BLaER1 treated with 17β-estradiol and CSF1 and Interleukin-3, amounts not matched to agents 10 nM and 100 nM (cell line): ENCODE measurements around the gene NUBP1.
"Not testable (repeated sequence)": the region's sequence is repeated elsewhere in the genome, so short reads cannot be mapped to it uniquely, and the experiment has no call there.

ENCODE experiments used
- H3K27ac ChIP-seq, 11 experiments: shearing (Covaris generic); formaldehyde crosslinking; 2 replicates each; pipeline ENCODE4 v1.8.1; 2022
- H3K27me3 ChIP-seq, 11 experiments: shearing (Covaris generic); formaldehyde crosslinking; 2 replicates each; pipeline ENCODE4 v1.8.1; 2022
- H3K36me3 ChIP-seq, 11 experiments: shearing (Covaris generic); formaldehyde crosslinking; 2 replicates each; pipeline ENCODE4 v1.8.1; 2022
- H3K4me1 ChIP-seq, 10 experiments: shearing (Covaris generic); formaldehyde crosslinking; 2 replicates each; pipeline ENCODE4 v1.8.1; 2022
- H3K4me2 ChIP-seq, 11 experiments: shearing (Covaris generic); formaldehyde crosslinking; 2 replicates each; pipeline ENCODE4 v1.8.1; 2022
- H3K4me3 ChIP-seq, 10 experiments: shearing (Covaris generic); formaldehyde crosslinking; 2 replicates each; pipeline ENCODE4 v1.8.1; 2022
- H3K9ac ChIP-seq, 11 experiments: shearing (Covaris generic); formaldehyde crosslinking; 2 replicates each; pipeline ENCODE4 v1.8.1; 2022
- H3K9me3 ChIP-seq, 11 experiments: shearing (Covaris generic); formaldehyde crosslinking; replicated peaks in 1 of 11; 2 replicates each; pipeline ENCODE4 v1.8.1; 2022
- H4K20me1 ChIP-seq, 11 experiments: shearing (Covaris generic); formaldehyde crosslinking; 2 replicates each; pipeline ENCODE4 v1.8.1; 2022
- Cebpa-rat ChIP-seq, 11 experiments: shearing (Covaris generic); IDR thresholded peaks; 2 replicates each; pipeline ENCODE4 v1.8.1; 2022

Gene NUBP1

DNA sequence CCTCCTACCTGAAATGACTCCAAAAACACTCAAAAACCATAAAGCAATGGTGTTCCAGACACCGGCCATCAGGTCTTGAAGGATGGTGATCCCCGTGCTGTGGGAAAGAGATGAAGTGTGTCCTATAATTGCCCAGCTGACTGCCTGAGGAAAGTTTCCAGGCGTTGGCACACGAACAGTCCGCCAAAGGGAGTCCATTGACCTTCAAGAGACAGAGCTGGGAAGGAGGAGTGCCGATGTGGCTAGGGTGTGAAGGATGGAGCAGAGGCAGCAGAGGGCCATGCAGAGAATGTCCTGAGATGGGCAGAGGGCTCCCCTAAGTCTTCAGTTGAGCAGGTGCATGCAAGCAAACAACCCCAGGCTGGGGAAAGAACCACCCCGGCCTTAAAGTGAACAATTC, 11.9 kb upstream of the NUBP1 start:
- Histone ChIP-seq H3K4me1 (peaks cover 0 to 3% (median 0%) of the 10 kb centered on the region in 10 experiments; a peak in 3 of 20 replicates), H3K27ac (no peak overlapping the region), H4K20me1 (no peaks in the 10 kb centered on the region), H3K27me3 (no peaks in the 10 kb centered on the region), H3K4me3 (no peak overlapping the region), H3K4me2 (no peak overlapping the region), H3K36me3 (no peaks in the 10 kb centered on the region), H3K9ac (no peak overlapping the region), H3K9me3 (peaks cover 5 to 11% (median 8%) of the 10 kb centered on the region in 11 experiments; a peak in 15 of 22 replicates)
- no peak for TF ChIP-seq Cebpa-rat (IDR thresholded peaks at IDR 0.05)

GRCh38 chr16:10737068-10737625, 6.5 kb upstream of the NUBP1 start:
- Histone ChIP-seq H3K9ac (peak overlapping the region; percentile 69 to 83 (median 75)), H3K36me3 (no peaks in the 10 kb centered on the region), H3K4me2 (peak overlapping the region; percentile 67 to 91 (median 76)), H3K27ac (peak overlapping the region; percentile 75 to 84 (median 81)), H4K20me1 (no peaks in the 10 kb centered on the region), H3K4me3 (peak overlapping the region; percentile 29 to 55 (median 44); a peak in 15 of 20 replicates), H3K4me1 (peaks cover 37 to 47% (median 42%) of the 10 kb centered on the region in 10 experiments), H3K27me3 (no peaks in the 10 kb centered on the region), H3K9me3 (peaks cover 5 to 11% (median 8%) of the 10 kb centered on the region in 11 experiments; a peak in 15 of 22 replicates)
- TF ChIP-seq Cebpa-rat (IDR thresholded peaks at IDR 0.05): no peak

DNA sequence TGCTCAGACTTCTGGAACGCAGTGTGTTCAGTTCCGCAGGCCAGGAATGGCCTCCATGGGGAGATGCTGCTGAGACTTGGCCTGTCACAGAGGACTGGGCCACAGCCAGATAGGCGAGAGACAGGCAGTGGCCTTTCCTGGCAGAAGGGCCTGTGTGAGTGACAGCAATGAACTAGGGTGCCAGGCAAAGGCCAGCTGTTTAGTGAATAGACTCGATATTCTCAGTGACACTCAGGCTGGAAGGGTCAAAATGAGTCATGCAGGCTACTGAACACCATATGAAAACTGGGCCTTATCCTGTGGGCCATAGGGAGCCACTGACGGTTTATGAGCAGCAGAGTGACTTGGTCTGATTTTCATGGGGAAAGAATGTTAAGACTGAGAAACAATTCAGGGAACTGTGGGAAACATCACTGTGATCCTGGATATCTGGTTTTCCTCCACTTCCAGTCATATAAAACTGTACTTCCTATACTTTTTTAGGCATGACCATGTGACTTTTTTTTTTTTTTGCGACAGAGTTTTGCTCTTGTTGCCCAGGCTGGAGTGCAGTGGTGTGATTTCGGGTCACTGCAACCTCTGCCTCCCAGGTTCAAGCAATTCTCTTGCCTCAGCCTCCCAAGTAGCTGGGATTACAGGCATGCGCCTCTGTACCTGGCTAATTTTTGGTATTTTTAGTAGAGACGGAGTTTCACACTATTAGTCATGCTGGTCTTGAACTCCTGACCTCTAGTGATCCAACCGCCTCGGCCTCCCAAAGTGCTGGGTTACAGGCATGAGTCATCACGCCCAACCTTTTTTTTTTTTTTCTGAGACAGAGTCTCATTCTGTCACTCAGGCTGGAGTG, 5.2 kb upstream of the NUBP1 start:
- no peak for TF ChIP-seq Cebpa-rat (IDR thresholded peaks at IDR 0.05)
- Histone ChIP-seq H3K4me1 (peaks cover 47 to 60% (median 52%) of the 10 kb centered on the region in 10 experiments), H3K27ac (peak overlapping the region in 10 of 11 experiments; percentile 46 to 84 (median 79); a peak in 18 of 22 replicates)

GRCh38 chr16:10740000-10740844, 3.4 kb upstream of the NUBP1 start:
- TF ChIP-seq Cebpa-rat (IDR thresholded peaks at IDR 0.05): no peak
- Histone ChIP-seq H3K27ac (0 out of 22 replicates have a peak overlapping the region, but pooled peaks of 1 of the 11 experiments have one; percentile 1), H3K9me3 (no peaks in the 10 kb centered on the region), H3K36me3 (peaks cover 0 to 4% (median 0%) of the 10 kb centered on the region in 11 experiments; a peak in 1 of 22 replicates), H3K4me2 (peak overlapping the region in 7 of 11 experiments; percentile 7 to 70 (median 23); a peak in 13 of 22 replicates), H3K27me3 (no peaks in the 10 kb centered on the region), H4K20me1 (no peaks in the 10 kb centered on the region; a peak in 1 of 22 replicates), H3K4me3 (no peak overlapping the region), H3K9ac (no peak overlapping the region), H3K4me1 (peaks cover 58 to 71% (median 63%) of the 10 kb centered on the region in 10 experiments)

More for the DNA sequence above, 5.2 kb upstream of the NUBP1 start:
- H3K4me3 ChIP-seq: no peak overlapping the region
- H3K27me3 ChIP-seq: no peaks in the 10 kb centered on the region
- peak overlapping the region; percentile 43 to 86 (median 75) for H3K4me2 ChIP-seq
- H3K9ac ChIP-seq: peak overlapping the region in 6 of 11 experiments; percentile 3 to 44 (median 38); a peak in 7 of 22 replicates
- peaks cover 0 to 6% (median 3%) of the 10 kb centered on the region in 11 experiments; a peak in 11 of 22 replicates for H3K9me3 ChIP-seq
- H3K36me3 ChIP-seq: no peaks in the 10 kb centered on the region
- H4K20me1 ChIP-seq: no peaks in the 10 kb centered on the region

DNA sequence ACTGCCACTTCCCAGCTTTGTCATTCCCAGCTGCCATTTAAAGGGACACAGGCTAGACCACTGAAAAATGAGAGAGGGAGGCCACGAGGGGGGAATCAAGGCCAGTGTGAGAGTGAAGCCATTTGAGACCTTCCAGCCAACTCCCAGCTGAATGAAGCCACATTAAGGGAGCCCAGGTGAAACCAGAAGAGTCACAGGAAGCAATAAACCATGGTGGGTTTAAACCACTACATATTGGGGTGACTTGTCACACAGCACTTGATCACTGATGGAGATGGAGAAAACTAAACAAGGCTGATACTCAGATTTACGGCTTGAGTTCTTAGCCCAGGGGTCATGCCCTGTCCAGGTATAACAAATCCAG, 2.8 kb upstream of the NUBP1 start:
- H3K4me1 ChIP-seq: peaks cover 64 to 77% (median 69%) of the 10 kb centered on the region in 10 experiments
- no peak overlapping the region for H3K4me3 ChIP-seq
- TF ChIP-seq Cebpa-rat (IDR thresholded peaks at IDR 0.05): no peak
- 0 out of 22 replicates have a peak overlapping the region, but pooled peaks of 1 of the 11 experiments have one; percentile 1 for H3K27ac ChIP-seq
- H3K9me3 ChIP-seq: no peaks in the 10 kb centered on the region
- peak overlapping the region in 7 of 11 experiments; percentile 7 to 39 (median 23); a peak in 12 of 22 replicates for H3K4me2 ChIP-seq
- no peak overlapping the region for H3K9ac ChIP-seq
- H3K36me3 ChIP-seq: peaks cover 0 to 6% (median 3%) of the 10 kb centered on the region in 11 experiments; a peak in 7 of 22 replicates
- peaks cover 0 to 6% (median 0%) of the 10 kb centered on the region in 11 experiments; a peak in 2 of 22 replicates for H4K20me1 ChIP-seq
- no peaks in the 10 kb centered on the region for H3K27me3 ChIP-seq

- not testable (repeated sequence) for H3K27ac ChIP-seq
Measured at GRCh38 chr16:10741249-10741648, 2.4 kb upstream of the NUBP1 start.

GRCh38 chr16:10741844-10742243, 1.8 kb upstream of the NUBP1 start:
- no peak overlapping the region for H3K27ac ChIP-seq
- peaks cover 0 to 16% (median 9%) of the 10 kb centered on the region in 11 experiments; a peak in 18 of 22 replicates for H3K36me3 ChIP-seq
- peaks cover 0 to 9% (median 0%) of the 10 kb centered on the region in 11 experiments; a peak in 2 of 22 replicates for H4K20me1 ChIP-seq
- no peak overlapping the region for H3K9ac ChIP-seq
- TF ChIP-seq Cebpa-rat (IDR thresholded peaks at IDR 0.05): no peak
- peaks cover 73 to 87% (median 78%) of the 10 kb centered on the region in 10 experiments for H3K4me1 ChIP-seq
- H3K9me3 ChIP-seq: no peaks in the 10 kb centered on the region
- H3K4me3 ChIP-seq: no peak overlapping the region
- H3K27me3 ChIP-seq: no peaks in the 10 kb centered on the region
- 0 out of 22 replicates have a peak overlapping the region, but pooled peaks of 1 of the 11 experiments have one; percentile 4 for H3K4me2 ChIP-seq

More at GRCh38 chr16:10741249-10741648, 2.4 kb upstream of the NUBP1 start:
- not testable (repeated sequence) for H3K36me3 ChIP-seq, H3K9ac ChIP-seq, H3K4me3 ChIP-seq, H4K20me1 ChIP-seq, H3K9me3 ChIP-seq, H3K27me3 ChIP-seq
- H3K4me1 ChIP-seq: peaks cover 68 to 81% (median 74%) of the 10 kb centered on the region in 10 experiments
- peak overlapping the region in 6 of 11 experiments; percentile 7 to 39 (median 23); a peak in 9 of 22 replicates for H3K4me2 ChIP-seq

GRCh38 chr16:10743227-10743609, 424 bp upstream of the NUBP1 start:
- Histone ChIP-seq H3K36me3 (peaks cover 10 to 29% (median 23%) of the 10 kb centered on the region in 11 experiments), H3K9ac (peak overlapping the region; percentile 88 to 98 (median 95); a peak in 21 of 22 replicates), H3K4me2 (peak overlapping the region; percentile 71 to 92 (median 82)), H3K4me3 (peak overlapping the region; percentile 55 to 75 (median 64); a peak in 18 of 20 replicates), H3K9me3 (no peaks in the 10 kb centered on the region), H3K27me3 (no peaks in the 10 kb centered on the region), H3K4me1 (peaks cover 65 to 89% (median 72%) of the 10 kb centered on the region in 10 experiments), H3K27ac (peak overlapping the region; percentile 88 to 99 (median 97)), H4K20me1 (peaks cover 0 to 11% (median 0%) of the 10 kb centered on the region in 11 experiments; a peak in 2 of 22 replicates)
- TF ChIP-seq Cebpa-rat (IDR thresholded peaks at IDR 0.05): no peak
